Aorta (tissue), 5 donors: ENCODE measurements around the gene ABCB8. TPM values are rescaled to one million over a fixed set of nuclear protein-coding genes. Genes with fewer than 3 reads are reported as not detected.

Source experiments
- ATAC-seq: fragments of 200-7000 bp; cut with Tn5 transposase; one replicate; pipeline ENCODE4 v1.9.1; 2022; ENCODE audit warnings: moderate library complexity; ENCODE audit not compliant: low FRiP score
- DNase-seq, 2 donors: peaks; one replicate each; pipeline ENCODE4 v3.0.0-alpha.2; 2020
- H3K27ac ChIP-seq, 2 donors: one replicate each; pipeline ENCODE4 v1.5.1; 2013; ENCODE audit warnings: low read length in 2 of 2, mild to moderate bottlenecking in 2 of 2, moderate library complexity in 2 of 2, control low read depth in 1 of 2, inconsistent platforms in 1 of 2, low read depth in 1 of 2
- H3K27me3 ChIP-seq, 2 donors: one replicate each; pipeline ENCODE4 v1.6.1; 2013; ENCODE audit warnings: control low read depth in 1 of 2, low read length in 1 of 2, mild to moderate bottlenecking in 1 of 2, moderate library complexity in 1 of 2; ENCODE audit not compliant: insufficient read depth in 2 of 2, control insufficient read depth in 1 of 2
- H3K36me3 ChIP-seq, 2 donors: one replicate each; pipeline ENCODE4 v1.6.1; 2013; ENCODE audit warnings: control low read depth in 1 of 2, low read length in 1 of 2, mild to moderate bottlenecking in 1 of 2; ENCODE audit not compliant: insufficient read depth in 2 of 2, control insufficient read depth in 1 of 2
- H3K4me1 ChIP-seq, 2 donors: one replicate each; pipeline ENCODE4 v1.6.1; 2013; ENCODE audit warnings: low read length in 2 of 2, control low read depth in 1 of 2, mild to moderate bottlenecking in 1 of 2, moderate library complexity in 1 of 2; ENCODE audit not compliant: insufficient read depth in 2 of 2, control insufficient read depth in 1 of 2
- H3K4me3 ChIP-seq, 2 donors: one replicate each; pipeline ENCODE4 v1.5.1; 2013; ENCODE audit warnings: low read length in 2 of 2, control low read depth in 1 of 2, mild to moderate bottlenecking in 1 of 2
- H3K9me3 ChIP-seq: one replicate; pipeline ENCODE4 v1.6.1; 2013; ENCODE audit warnings: mild to moderate bottlenecking, low read length; ENCODE audit not compliant: control insufficient read depth
- WGBS, 2 donors: extraction: QIAGEN DNeasy Blood & Tissue Kit; methylation state at CpG; one replicate each; pipeline ENCODE4 v1.1.7; 2013; 5-methylcytosine and 5-hydroxymethylcytosine counted together
- intact Hi-C, 2 donors: fragments of 100-400 bp; cut with DNase I; formaldehyde crosslinking; loops; one replicate each; pipeline versions ENCODE4 v1.14.2 to v1.15.0; 2022
- polyA plus RNA-seq, 2 donors: library from polyadenylated mRNA; stranded (reverse); fragments of 200-250 nt; gene quantifications; one replicate each; pipeline ENCODE4 v1.2.3, GENCODE V29; 2013
- total RNA-seq, 2 donors: library from RNA; stranded (reverse); fragmentation: NEBNext Ultra II Directional; extraction: Animal tissue kit (Norgen Biotek cat#: 25700); gene quantifications; one replicate each; pipeline ENCODE4 v1.2.1, GENCODE V29; 2021
- donor health status: healthy with polysubstance abuse.
- donor health status: Bipolar disorder and iron deficiency.
- donor health status: DM: no; HTN: no; CAD: no.
- donor health status: DM: no; HTN: no; CAD: no.
- donor health status: DM: yes; HTN: yes; CAD: no.

ABCB8 gene
- total and polyA plus RNA-seq, 4 donors: 5.5 to 39.7 (median 24.7) TPM

GRCh38 chr7:151066273-151066974 is 38.2 kb downstream of the ABCB8 start:
- intact Hi-C loops: no loop called here
- no peak for DNase-seq
- Histone ChIP-seq H3K4me1 (no peaks in the 10 kb centered on the region), H3K27me3 (no peaks in the 10 kb centered on the region), H3K4me3 (no peak overlapping the region), H3K36me3 (peaks cover 3 to 11% of the 10 kb centered on the region in 2 donors), H3K9me3 (no peaks in the 10 kb centered on the region), H3K27ac (no peak overlapping the region)
- WGBS, 2 donors: 89% methylated on average over 34 to 39 of the region's 39 CpGs
- ATAC-seq: no peak

GRCh38 chr7:151068069-151068773 is 40.0 kb downstream of the ABCB8 start:
- Histone ChIP-seq H3K27ac (no peak overlapping the region), H3K9me3 (no peaks in the 10 kb centered on the region), H3K4me3 (no peak overlapping the region), H3K4me1 (no peaks in the 10 kb centered on the region), H3K27me3 (no peaks in the 10 kb centered on the region), H3K36me3 (peaks cover 3 to 11% of the 10 kb centered on the region in 2 donors)
- ATAC-seq (no peak), DNase-seq (no peak)
- intact Hi-C loops: no loop called here
- 78 to 80% methylated on average over 12 of the region's 12 CpGs for WGBS, 2 donors

GRCh38 chr7:151069841-151070573 is 41.8 kb downstream of the ABCB8 start:
- intact Hi-C loops: no loop called here
- ATAC-seq (peak; percentile 19), DNase-seq (no peak)
- WGBS, 2 donors: 82 to 84% methylated on average over 17 of the region's 17 CpGs
- Histone ChIP-seq H3K36me3 (peaks cover 6 to 11% of the 10 kb centered on the region in 2 donors), H3K4me3 (no peak overlapping the region), H3K4me1 (no peaks in the 10 kb centered on the region), H3K9me3 (no peaks in the 10 kb centered on the region), H3K27ac (no peak overlapping the region), H3K27me3 (no peaks in the 10 kb centered on the region)

GRCh38 chr7:151070574-151070960 is 42.3 kb downstream of the ABCB8 start:
- WGBS, 2 donors: 91 to 93% methylated on average over 15 of the region's 15 CpGs
- H3K4me1 ChIP-seq: no peaks in the 10 kb centered on the region
- intact Hi-C loops: no loop called here
- H3K9me3 ChIP-seq: no peaks in the 10 kb centered on the region
- H3K27me3 ChIP-seq: no peaks in the 10 kb centered on the region
- ATAC-seq: no peak
- no peak overlapping the region for H3K27ac ChIP-seq
- no peak overlapping the region for H3K4me3 ChIP-seq
- H3K36me3 ChIP-seq: peaks cover 6 to 11% of the 10 kb centered on the region in 2 donors
- no peak for DNase-seq

- H3K36me3 ChIP-seq: peaks cover 6 to 11% of the 10 kb centered on the region in 2 donors
- H3K27me3 ChIP-seq: no peaks in the 10 kb centered on the region
- H3K4me1 ChIP-seq: no peaks in the 10 kb centered on the region
- H3K4me3 ChIP-seq: no peak overlapping the region
- H3K9me3 ChIP-seq: no peaks in the 10 kb centered on the region
- ATAC-seq: no peak
- intact Hi-C loops: no loop called here
- H3K27ac ChIP-seq: no peak overlapping the region
- DNase-seq: no peak
- WGBS, 2 donors: 87 to 91% methylated on average over 38 to 39 of the region's 39 CpGs
These were observed 43.0 kb downstream of the ABCB8 start for GRCh38 chr7:151071032-151071866.

- DNase-seq (no peak), ATAC-seq (no peak)
- intact Hi-C loops: no loop called here
- Histone ChIP-seq H3K36me3 (peaks cover 3 to 4% of the 10 kb centered on the region in 2 donors), H3K27ac (no peak overlapping the region), H3K4me1 (no peaks in the 10 kb centered on the region), H3K27me3 (no peaks in the 10 kb centered on the region), H3K4me3 (no peak overlapping the region), H3K9me3 (no peaks in the 10 kb centered on the region)
- 87 to 88% methylated on average over 16 to 17 of the region's 17 CpGs for WGBS, 2 donors
These were observed 45.7 kb downstream of the ABCB8 start for GRCh38 chr7:151073990-151074389.

- ATAC-seq (no peak), DNase-seq (no peak)
- Histone ChIP-seq H3K4me1 (no peaks in the 10 kb centered on the region), H3K27me3 (no peaks in the 10 kb centered on the region), H3K9me3 (no peaks in the 10 kb centered on the region), H3K4me3 (no peak overlapping the region), H3K27ac (no peak overlapping the region), H3K36me3 (peaks cover 2 to 4% of the 10 kb centered on the region in 2 donors)
- 89 to 93% methylated on average over 26 of the region's 26 CpGs for whole genome bisulfite sequencing, 2 donors
- intact Hi-C loops: no loop called here
These were observed 46.8 kb downstream of the ABCB8 start for GRCh38 chr7:151074817-151075661.

- Histone ChIP-seq H3K4me3 (no peak overlapping the region), H3K27me3 (no peaks in the 10 kb centered on the region), H3K27ac (no peak overlapping the region), H3K9me3 (no peaks in the 10 kb centered on the region), H3K36me3 (peaks cover 0 to 4% of the 10 kb centered on the region in 2 donors), H3K4me1 (no peaks in the 10 kb centered on the region)
- 76 to 81% methylated on average over 7 of the region's 7 CpGs for WGBS, 2 donors
- DNase-seq (no peak), ATAC-seq (no peak)
- intact Hi-C loops: no loop called here
These were observed 47.4 kb downstream of the ABCB8 start for GRCh38 chr7:151075662-151075971.
